ENCODE data around the gene GMCL2.

DNA sequence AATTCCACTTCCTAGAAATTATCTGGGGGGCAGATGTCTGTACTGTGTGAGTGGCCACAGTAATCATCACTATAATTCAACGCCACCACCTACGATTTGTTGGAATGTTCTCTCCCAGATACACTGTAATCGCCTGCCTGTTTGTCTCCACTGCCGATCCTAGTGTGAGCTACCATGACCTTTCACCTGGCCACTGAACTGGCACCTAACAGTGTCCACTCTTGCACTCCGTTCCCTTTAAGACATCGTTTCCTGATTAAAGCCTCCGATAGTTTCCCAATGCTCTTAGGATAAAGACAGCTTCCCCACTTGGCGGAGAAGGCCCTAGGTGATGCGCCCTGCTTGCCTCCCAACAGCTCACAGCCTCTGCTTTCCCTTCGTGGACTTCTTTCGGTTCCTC lies 41.4 kb upstream of the GMCL2 start:
- TF ChIP-seq CTCF (IDR thresholded peaks at IDR 0.05; ENCODE audit: borderline replicate concordance, extremely low read depth, low read length, poor library complexity, severe bottlenecking) (no peak), EZH2 (IDR thresholded peaks at IDR 0.05; ENCODE audit: borderline replicate concordance, low read depth, low read length, severe bottlenecking) (no peak)
